Measurements from ENCODE around the gene LYZL1.
A peak's percentile ranks its signal among the peaks of the same experiment; 100 is the strongest.
"Not testable (repeated sequence)": the region's sequence is repeated elsewhere in the genome, so short reads cannot be mapped to it uniquely, and the experiment has no call there.

LYZL1 gene

GRCh38 chr10:29288906-29289305 is at the start of gene LYZL1:
TSS of gene LYZL1 (plus strand) at chr10:29289070. CDS start at chr10:29291868, 2,798 bp downstream.
- H3K4me3 ChIP-seq (ENCODE audit: low read depth, low read length); DNase-seq (ENCODE audit: low read depth, low spot score); CTCF ChIA-PET: not testable (repeated sequence)
- POLR2A ChIA-PET, result interaction anchor here (0.7 kb wide), 1 partner anchor 85 kb away, joined by 5 read pairs; no protein-coding TSS in a partner anchor

- ChIA-PET POLR2A (no interaction called here), CTCF (interaction anchor here (0.6 to 2.6 kb wide), 10 partner anchors 9 to 80 kb away, joined by 3 to 8 read pairs (median 5); no protein-coding TSS in a partner anchor)
- DNase-seq (ENCODE audit: low read depth, low spot score), result no peak
Measured at GRCh38 chr10:29239569-29240472, 49.0 kb upstream of the LYZL1 start.

GRCh38 chr10:29240986-29241660 is 47.7 kb upstream of the LYZL1 start:
- no peak overlapping the region for H3K4me3 ChIP-seq (ENCODE audit: low read depth, low read length)
- no peak for TF ChIP-seq CTCF (IDR thresholded peaks at IDR 0.05; ENCODE audit: insufficient read depth, low read length, missing control alignments)
- no peak for DNase-seq (ENCODE audit: low read depth, low spot score)
- CTCF ChIA-PET, result interaction anchor here (0.5 to 2.6 kb wide), 3 partner anchors 11 to 562 kb away, joined by 3 to 8 read pairs (median 6); no protein-coding TSS in a partner anchor
- POLR2A ChIA-PET, result no interaction called here

More at GRCh38 chr10:29239569-29240472, 49.0 kb upstream of the LYZL1 start:
- no peak overlapping the region for H3K4me3 ChIP-seq (ENCODE audit: low read depth, low read length)
- peak; percentile 56 for TF ChIP-seq CTCF (IDR thresholded peaks at IDR 0.05; ENCODE audit: insufficient read depth, low read length, missing control alignments)

GRCh38 chr10:29241925-29242324 is 46.9 kb upstream of the LYZL1 start:
- POLR2A ChIA-PET, result no interaction called here
- CTCF ChIA-PET, result no interaction called here
- TF ChIP-seq CTCF (IDR thresholded peaks at IDR 0.05; ENCODE audit: insufficient read depth, low read length, missing control alignments), result no peak

GRCh38 chr10:29243066-29243465 is 45.8 kb upstream of the LYZL1 start:
- TF ChIP-seq CTCF (IDR thresholded peaks at IDR 0.05; ENCODE audit: insufficient read depth, low read length, missing control alignments), result no peak
- ChIA-PET CTCF (interaction anchor here (0.6 to 3.0 kb wide), 4 partner anchors 10 to 580 kb away, joined by 3 to 19 read pairs (median 3); no protein-coding TSS in a partner anchor), POLR2A (no interaction called here)
- DNase-seq (ENCODE audit: low read depth, low spot score), result no peak
- no peak overlapping the region for H3K4me3 ChIP-seq (ENCODE audit: low read depth, low read length)

More at GRCh38 chr10:29241925-29242324, 46.9 kb upstream of the LYZL1 start:
- DNase-seq (ENCODE audit: low read depth, low spot score), result no peak
- no peak overlapping the region for H3K4me3 ChIP-seq (ENCODE audit: low read depth, low read length)

GRCh38 chr10:29243750-29244149 is 45.1 kb upstream of the LYZL1 start:
- DNase-seq (ENCODE audit: low read depth, low spot score), result no peak

More at GRCh38 chr10:29243750-29244149, 45.1 kb upstream of the LYZL1 start:
- TF ChIP-seq CTCF (IDR thresholded peaks at IDR 0.05; ENCODE audit: insufficient read depth, low read length, missing control alignments), result peak; percentile 22
- ChIA-PET POLR2A (no interaction called here), CTCF (interaction anchor here (0.6 to 3.0 kb wide), 9 partner anchors 9 to 581 kb away, joined by 3 to 19 read pairs (median 3); no protein-coding TSS in a partner anchor)
- H3K4me3 ChIP-seq (ENCODE audit: low read depth, low read length), result no peak overlapping the region

Data from AG04449 (cell line).